NT2/D1 (cell line): ENCODE data around the gene ILK.

ENCODE experiments used
- DNase-seq: peaks from one replicate; pipeline ENCODE4 v3.0.0-alpha.2; 2011; ENCODE audit warnings: low read depth, low spot score
- H3K27me3 ChIP-seq: 2 replicates; pipeline ENCODE4 v1.6.0; 2011; ENCODE audit warnings: mild to moderate bottlenecking; ENCODE audit not compliant: insufficient read length, insufficient read depth
- H3K36me3 ChIP-seq: 2 replicates; pipeline ENCODE4 v1.6.1; 2011; ENCODE audit warnings: mild to moderate bottlenecking, low read length, mixed read lengths; ENCODE audit not compliant: insufficient read depth, insufficient read length
- H3K4me1 ChIP-seq: 2 replicates; pipeline ENCODE4 v1.5.1; 2011; ENCODE audit not compliant: insufficient read depth, insufficient read length
- H3K4me3 ChIP-seq: 2 replicates; pipeline ENCODE4 v1.5.1; 2011; ENCODE audit warnings: low read depth; ENCODE audit not compliant: insufficient read length
- H3K9ac ChIP-seq: 2 replicates; pipeline ENCODE4 v1.6.0; 2011; ENCODE audit warnings: low read depth; ENCODE audit not compliant: insufficient read length
- H3K9me3 ChIP-seq: 2 replicates; pipeline ENCODE4 v1.5.1; 2011; ENCODE audit warnings: mild to moderate bottlenecking, low read length; ENCODE audit not compliant: insufficient read depth
- SUZ12 ChIP-seq: IDR thresholded peaks from 2 replicates; pipeline ENCODE4 v1.6.1; 2011; ENCODE audit not compliant: insufficient read length, insufficient read depth; ENCODE audit errors: extremely low read depth
- YY1 ChIP-seq: IDR thresholded peaks from 2 replicates; pipeline ENCODE4 v1.6.1; 2011; ENCODE audit not compliant: insufficient read length, insufficient read depth
- ZNF274 ChIP-seq: IDR thresholded peaks from 2 replicates; pipeline ENCODE4 v1.6.1; 2011; ENCODE audit warnings: mild to moderate bottlenecking, low read depth, low read length

Gene ILK

GRCh38 chr11:6630632-6631291, 27.2 kb downstream of the ILK start:
- H3K27me3 ChIP-seq = peaks cover 15% of the 10 kb centered on the region
- no peaks in the 10 kb centered on the region for H3K9me3 ChIP-seq
- TF ChIP-seq SUZ12 = no peak
- TF ChIP-seq ZNF274 = no peak
- no peak for TF ChIP-seq YY1
- H3K4me3 ChIP-seq = no peak overlapping the region
- H3K4me1 ChIP-seq = no peaks in the 10 kb centered on the region
- DNase-seq = no peak
- peaks cover 78% of the 10 kb centered on the region for H3K36me3 ChIP-seq
- no peak overlapping the region for H3K9ac ChIP-seq

GRCh38 chr11:6631361-6631890, 27.9 kb downstream of the ILK start:
- H3K36me3 ChIP-seq = peaks cover 71% of the 10 kb centered on the region
- no peak overlapping the region for H3K9ac ChIP-seq
- no peaks in the 10 kb centered on the region for H3K4me1 ChIP-seq
- no peak for TF ChIP-seq SUZ12
- H3K9me3 ChIP-seq = no peaks in the 10 kb centered on the region
- DNase-seq = no peak
- H3K4me3 ChIP-seq = no peak overlapping the region
- H3K27me3 ChIP-seq = peaks cover 15% of the 10 kb centered on the region

DNA sequence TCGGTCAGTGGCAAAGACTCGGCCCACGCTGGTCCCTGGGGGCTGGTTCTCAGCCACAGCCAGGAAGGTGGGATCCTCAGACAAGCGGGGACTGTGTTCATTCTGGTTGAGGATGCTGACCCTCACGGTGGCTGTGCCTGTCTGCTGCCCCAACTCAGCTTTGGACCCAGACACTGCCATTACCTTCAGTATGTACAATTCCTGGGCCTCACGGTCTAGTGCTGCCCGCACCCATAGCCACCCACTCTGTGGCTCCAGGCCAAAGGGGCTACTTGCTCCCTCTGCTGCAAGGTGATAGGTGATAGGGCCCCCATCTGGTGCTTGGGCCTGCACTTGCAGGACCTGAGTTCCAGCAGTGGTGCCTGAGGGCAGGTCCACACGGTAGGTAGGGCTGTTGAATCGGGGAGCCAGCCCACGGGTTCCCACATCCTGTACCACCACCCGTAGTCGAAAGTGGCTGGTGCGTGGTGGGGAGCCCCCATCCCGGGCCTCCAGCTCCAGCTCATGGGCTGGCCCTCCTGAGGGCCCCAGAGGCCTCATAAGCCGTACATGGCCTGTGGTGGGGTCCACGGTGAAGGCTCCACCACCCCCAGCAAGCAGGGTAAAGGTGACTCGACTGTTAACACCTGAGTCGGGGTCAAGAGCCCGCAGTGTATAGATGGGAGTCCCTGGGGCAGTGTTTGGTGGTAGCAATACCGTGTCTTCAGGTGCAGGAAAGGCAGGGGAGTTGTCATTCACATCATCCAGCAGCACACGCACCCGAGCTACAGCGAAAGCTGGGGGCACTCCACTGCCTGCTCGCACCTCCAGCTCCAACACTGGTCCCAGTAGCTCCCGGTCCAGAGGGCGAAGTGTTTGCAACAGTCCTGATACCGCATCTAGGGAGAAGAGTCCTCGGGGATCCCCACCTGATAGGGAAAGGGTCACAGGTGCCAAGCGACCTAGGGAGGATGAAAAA, 28.8 kb downstream of the ILK start:
- peaks cover 62% of the 10 kb centered on the region for H3K36me3 ChIP-seq
- no peaks in the 10 kb centered on the region for H3K4me1 ChIP-seq
- H3K9ac ChIP-seq = no peak overlapping the region
- TF ChIP-seq SUZ12 = no peak
- no peak for TF ChIP-seq ZNF274
- no peak for TF ChIP-seq YY1
- H3K4me3 ChIP-seq = no peak overlapping the region
- no peaks in the 10 kb centered on the region for H3K9me3 ChIP-seq
- no peak for DNase-seq
- peaks cover 15% of the 10 kb centered on the region for H3K27me3 ChIP-seq

GRCh38 chr11:6633422-6634408, 30.1 kb downstream of the ILK start:
- no peaks in the 10 kb centered on the region for H3K9me3 ChIP-seq
- DNase-seq = no peak
- peaks cover 55% of the 10 kb centered on the region for H3K36me3 ChIP-seq
- peaks cover 15% of the 10 kb centered on the region for H3K27me3 ChIP-seq
- no peak overlapping the region for H3K9ac ChIP-seq
- no peak overlapping the region for H3K4me3 ChIP-seq
- TF ChIP-seq ZNF274 (no peak), SUZ12 (no peak), YY1 (no peak)
- no peaks in the 10 kb centered on the region for H3K4me1 ChIP-seq

DNA sequence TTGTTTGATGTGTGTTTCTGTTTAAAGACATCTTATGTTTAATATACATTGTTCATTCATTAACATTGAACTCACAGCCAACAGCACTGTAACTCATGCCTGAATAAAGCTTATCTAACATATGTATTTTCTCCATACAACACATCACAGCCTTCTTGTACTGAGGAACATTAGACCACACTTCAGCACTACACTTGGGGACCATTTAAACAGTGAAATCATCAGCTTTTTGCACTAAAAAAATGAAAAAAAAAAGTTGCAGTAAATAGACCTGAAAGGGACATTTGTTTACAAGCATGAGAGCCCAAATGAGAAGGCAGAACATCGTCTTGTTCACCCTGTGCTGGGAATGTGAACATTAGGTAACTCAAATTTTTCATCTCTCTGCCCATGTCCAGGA, 31.0 kb downstream of the ILK start:
- TF ChIP-seq YY1 (no peak), SUZ12 (no peak), ZNF274 (no peak)
- H3K9ac ChIP-seq = no peak overlapping the region
- DNase-seq = no peak
- peaks cover 14% of the 10 kb centered on the region for H3K27me3 ChIP-seq
- peaks cover 47% of the 10 kb centered on the region for H3K36me3 ChIP-seq
- no peaks in the 10 kb centered on the region for H3K9me3 ChIP-seq
- H3K4me3 ChIP-seq = no peak overlapping the region
- H3K4me1 ChIP-seq = no peaks in the 10 kb centered on the region

DNA sequence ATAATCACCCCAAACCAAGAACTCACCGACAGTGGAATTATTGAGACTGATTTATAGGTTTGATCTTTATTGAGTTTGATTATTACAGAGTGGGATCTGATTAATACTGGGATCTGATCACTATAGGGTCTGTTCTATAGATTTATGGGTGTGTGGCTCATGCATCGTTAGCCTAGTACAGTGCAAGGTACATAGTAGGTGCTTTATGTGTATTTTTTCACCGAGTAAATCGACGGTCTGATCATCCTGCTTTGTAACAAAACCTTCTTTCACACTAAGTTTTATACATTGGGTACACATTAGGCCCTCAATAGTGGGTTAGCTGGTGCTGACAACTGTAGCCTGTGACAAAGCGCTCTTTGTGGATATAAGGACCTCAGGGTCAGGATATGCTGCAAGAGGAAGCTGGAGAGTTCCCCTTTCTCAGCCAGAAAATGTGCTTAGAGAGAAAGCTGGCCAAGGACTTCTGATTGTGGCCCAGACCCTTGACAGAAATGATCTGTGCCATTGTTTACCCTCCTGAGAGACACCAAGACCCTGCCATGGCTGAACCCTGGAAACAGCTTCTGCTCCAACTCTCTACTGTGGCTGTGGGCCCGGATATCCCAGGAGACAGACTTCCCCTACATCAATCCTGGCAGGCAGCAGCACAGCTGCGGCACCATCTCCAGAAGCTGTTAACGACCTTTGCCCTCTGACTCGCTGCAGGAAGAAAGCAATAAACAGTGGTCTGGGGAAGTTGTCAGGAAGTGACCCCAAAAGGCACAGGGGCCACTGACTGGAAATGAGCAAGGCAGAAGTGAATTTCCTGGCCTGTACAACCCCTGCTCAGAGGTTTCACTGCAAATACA, 31.7 kb downstream of the ILK start:
- H3K36me3 ChIP-seq = peaks cover 47% of the 10 kb centered on the region
- no peak for DNase-seq
- H3K4me3 ChIP-seq = no peak overlapping the region
- H3K9me3 ChIP-seq = no peaks in the 10 kb centered on the region
- peaks cover 7% of the 10 kb centered on the region for H3K27me3 ChIP-seq
- no peak for TF ChIP-seq ZNF274
- TF ChIP-seq YY1 = no peak
- TF ChIP-seq SUZ12 = no peak
- H3K4me1 ChIP-seq = peaks cover 2% of the 10 kb centered on the region
- H3K9ac ChIP-seq = no peak overlapping the region
